ENCODE measurements around the gene CHCHD3. TPM values are rescaled to one million over a fixed set of nuclear protein-coding genes. Genes with fewer than 3 reads are reported as not detected.

CHCHD3 gene
- total and polyA plus RNA-seq, 2 donors (not counting 1 experiment from before 2014, with no cell fraction given) = 80.8 to 94.0 TPM

- no peaks in the 10 kb centered on the region for H3K79me2 ChIP-seq (ENCODE audit: control insufficient read depth, insufficient read depth, low read length)
Observed at GRCh38 chr7:132947011-132947410, 134.9 kb downstream of the CHCHD3 start.

GRCh38 chr7:132944774-132945173 lies 137.1 kb downstream of the CHCHD3 start:
- no peaks in the 10 kb centered on the region for H3K4me1 ChIP-seq (ENCODE audit: control insufficient read depth, extremely low read depth, insufficient read depth, low read length)
- no peaks in the 10 kb centered on the region for H3K36me3 ChIP-seq (ENCODE audit: control insufficient read depth, insufficient read depth, low read length)
- H3K27ac ChIP-seq (ENCODE audit: insufficient read depth, low read length) = no peak overlapping the region
- H3K4me3 ChIP-seq (replicated peaks in 1 of 4; ENCODE audit: control extremely low read depth in 1 of 4, insufficient read depth in 1 of 4, low read depth in 3 of 4, low read length in 4 of 4) = no peak overlapping the region
- H4K20me1 ChIP-seq (ENCODE audit: control insufficient read depth, extremely low read depth, insufficient read depth, low read length) = no peaks in the 10 kb centered on the region
- no peaks in the 10 kb centered on the region for H3K79me2 ChIP-seq (ENCODE audit: control insufficient read depth, insufficient read depth, low read length)
- TF ChIP-seq EZH2 (IDR thresholded peaks at IDR 0.05; ENCODE audit: low read length, missing control alignments) = no peak
- TF ChIP-seq CTCF (conservative IDR thresholded peaks at IDR 0.05 in 1 of 2, IDR thresholded peaks at IDR 0.05 in 1 of 2; ENCODE audit: low read depth in 1 of 2, low read length in 2 of 2) = no peak
- no peak overlapping the region for H2AFZ ChIP-seq (ENCODE audit: low read length)
- H3K27me3 ChIP-seq (ENCODE audit: control insufficient read depth, insufficient read depth, low read length) = no peaks in the 10 kb centered on the region
- H3K9me3 ChIP-seq (ENCODE audit: control insufficient read depth, insufficient read depth, low read depth, low read length) = no peaks in the 10 kb centered on the region
- DNase-seq (ENCODE audit: low read depth in 2 of 2) = no peak
- no peak overlapping the region for H3K9ac ChIP-seq (ENCODE audit: insufficient read depth, low read length)
- no peak overlapping the region for H3K4me2 ChIP-seq (ENCODE audit: extremely low read depth, insufficient read depth, low read length)

More at GRCh38 chr7:132947011-132947410, 134.9 kb downstream of the CHCHD3 start:
- DNase-seq (ENCODE audit: low read depth in 2 of 2) = no peak
- H2AFZ ChIP-seq (ENCODE audit: low read length) = no peak overlapping the region
- H4K20me1 ChIP-seq (ENCODE audit: control insufficient read depth, extremely low read depth, insufficient read depth, low read length) = no peaks in the 10 kb centered on the region
- no peaks in the 10 kb centered on the region for H3K9me3 ChIP-seq (ENCODE audit: control insufficient read depth, insufficient read depth, low read depth, low read length)
- no peak overlapping the region for H3K9ac ChIP-seq (ENCODE audit: insufficient read depth, low read length)
- TF ChIP-seq CTCF (conservative IDR thresholded peaks at IDR 0.05 in 1 of 2, IDR thresholded peaks at IDR 0.05 in 1 of 2; ENCODE audit: low read depth in 1 of 2, low read length in 2 of 2) = no peak
- no peak overlapping the region for H3K4me3 ChIP-seq (replicated peaks in 1 of 4; ENCODE audit: control extremely low read depth in 1 of 4, insufficient read depth in 1 of 4, low read depth in 3 of 4, low read length in 4 of 4)
- no peak overlapping the region for H3K4me2 ChIP-seq (ENCODE audit: extremely low read depth, insufficient read depth, low read length)
- no peaks in the 10 kb centered on the region for H3K36me3 ChIP-seq (ENCODE audit: control insufficient read depth, insufficient read depth, low read length)
- no peaks in the 10 kb centered on the region for H3K4me1 ChIP-seq (ENCODE audit: control insufficient read depth, extremely low read depth, insufficient read depth, low read length)
- no peaks in the 10 kb centered on the region for H3K27me3 ChIP-seq (ENCODE audit: control insufficient read depth, insufficient read depth, low read length)
- H3K27ac ChIP-seq (ENCODE audit: insufficient read depth, low read length) = no peak overlapping the region

GRCh38 chr7:132943645-132944044 lies 138.2 kb downstream of the CHCHD3 start:
- Histone ChIP-seq H3K4me2 (ENCODE audit: extremely low read depth, insufficient read depth, low read length) (no peak overlapping the region), H4K20me1 (ENCODE audit: control insufficient read depth, extremely low read depth, insufficient read depth, low read length) (no peaks in the 10 kb centered on the region), H3K9ac (ENCODE audit: insufficient read depth, low read length) (no peak overlapping the region), H3K27me3 (ENCODE audit: control insufficient read depth, insufficient read depth, low read length) (no peaks in the 10 kb centered on the region), H3K9me3 (ENCODE audit: control insufficient read depth, insufficient read depth, low read depth, low read length) (no peaks in the 10 kb centered on the region), H3K27ac (ENCODE audit: insufficient read depth, low read length) (no peak overlapping the region), H2AFZ (ENCODE audit: low read length) (no peak overlapping the region), H3K4me1 (ENCODE audit: control insufficient read depth, extremely low read depth, insufficient read depth, low read length) (no peaks in the 10 kb centered on the region), H3K79me2 (ENCODE audit: control insufficient read depth, insufficient read depth, low read length) (no peaks in the 10 kb centered on the region), H3K4me3 (replicated peaks in 1 of 4; ENCODE audit: control extremely low read depth in 1 of 4, insufficient read depth in 1 of 4, low read depth in 3 of 4, low read length in 4 of 4) (no peak overlapping the region), H3K36me3 (ENCODE audit: control insufficient read depth, insufficient read depth, low read length) (no peaks in the 10 kb centered on the region)
- TF ChIP-seq CTCF (conservative IDR thresholded peaks at IDR 0.05 in 1 of 2, IDR thresholded peaks at IDR 0.05 in 1 of 2; ENCODE audit: low read depth in 1 of 2, low read length in 2 of 2) (no peak), EZH2 (IDR thresholded peaks at IDR 0.05; ENCODE audit: low read length, missing control alignments) (no peak)
- no peak for DNase-seq (ENCODE audit: low read depth in 2 of 2)
